ENCODE measurements around the gene MPDU1.

DNA sequence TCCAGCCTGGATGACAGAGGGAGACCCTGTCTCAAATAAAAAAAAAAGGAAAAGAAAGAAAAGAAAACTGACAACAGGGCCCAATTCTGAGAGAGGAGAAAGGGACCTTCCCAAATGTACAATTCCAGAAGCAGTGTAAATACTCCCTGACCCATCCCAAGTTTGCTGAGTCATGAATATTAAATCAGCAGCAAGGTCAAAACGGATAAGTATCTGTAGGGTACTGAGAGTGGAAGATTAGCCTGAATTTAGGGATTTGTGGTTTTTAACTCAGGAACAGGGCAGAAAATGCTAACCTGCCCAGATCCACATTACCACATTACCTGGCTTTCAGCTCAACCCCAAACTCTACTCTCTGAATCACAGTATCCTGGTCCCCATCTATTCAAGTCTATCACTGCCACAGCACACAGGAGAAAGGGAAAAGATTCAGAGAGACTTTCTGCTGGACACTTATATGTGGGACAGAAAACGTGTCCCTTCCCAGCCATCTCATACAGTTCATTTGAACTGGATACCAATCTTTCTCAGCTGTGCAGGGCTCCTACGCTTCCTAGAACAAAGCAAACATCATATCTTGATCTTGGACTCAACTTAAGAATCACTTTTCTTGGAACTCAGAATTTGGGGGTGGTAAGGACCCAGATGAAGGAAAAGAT lies 28.1 kb downstream of the MPDU1 start:
- TF ChIP-seq JUND (CRISPR knock-in tag; IDR thresholded peaks at IDR 0.05): no peak
- TF ChIP-seq ZKSCAN1 (IDR thresholded peaks at IDR 0.05; ENCODE audit: low read length): no peak
- no peak for TF ChIP-seq MXD4 (CRISPR knock-in tag; IDR thresholded peaks at IDR 0.05)
- TF ChIP-seq PHF21A (CRISPR knock-in tag; IDR thresholded peaks at IDR 0.05): no peak
- no peak for TF ChIP-seq CHD2 (IDR thresholded peaks at IDR 0.05; ENCODE audit: low read depth, low read length)
- TF ChIP-seq ZNF710 (CRISPR knock-in tag; IDR thresholded peaks at IDR 0.05; ENCODE audit: borderline replicate concordance): no peak
- TF ChIP-seq ZNF709 (CRISPR knock-in tag; IDR thresholded peaks at IDR 0.05): no peak
- no peak for TF ChIP-seq CBX5 (CRISPR knock-in tag; IDR thresholded peaks at IDR 0.05; ENCODE audit: borderline replicate concordance)
- no peak for TF ChIP-seq YY1 (IDR thresholded peaks at IDR 0.05; ENCODE audit: insufficient read depth, insufficient replicate concordance, low read depth, low read length)
- TF ChIP-seq CEBPZ (IDR thresholded peaks at IDR 0.05; ENCODE audit: low read length): no peak
- TF ChIP-seq, protein P1, sequence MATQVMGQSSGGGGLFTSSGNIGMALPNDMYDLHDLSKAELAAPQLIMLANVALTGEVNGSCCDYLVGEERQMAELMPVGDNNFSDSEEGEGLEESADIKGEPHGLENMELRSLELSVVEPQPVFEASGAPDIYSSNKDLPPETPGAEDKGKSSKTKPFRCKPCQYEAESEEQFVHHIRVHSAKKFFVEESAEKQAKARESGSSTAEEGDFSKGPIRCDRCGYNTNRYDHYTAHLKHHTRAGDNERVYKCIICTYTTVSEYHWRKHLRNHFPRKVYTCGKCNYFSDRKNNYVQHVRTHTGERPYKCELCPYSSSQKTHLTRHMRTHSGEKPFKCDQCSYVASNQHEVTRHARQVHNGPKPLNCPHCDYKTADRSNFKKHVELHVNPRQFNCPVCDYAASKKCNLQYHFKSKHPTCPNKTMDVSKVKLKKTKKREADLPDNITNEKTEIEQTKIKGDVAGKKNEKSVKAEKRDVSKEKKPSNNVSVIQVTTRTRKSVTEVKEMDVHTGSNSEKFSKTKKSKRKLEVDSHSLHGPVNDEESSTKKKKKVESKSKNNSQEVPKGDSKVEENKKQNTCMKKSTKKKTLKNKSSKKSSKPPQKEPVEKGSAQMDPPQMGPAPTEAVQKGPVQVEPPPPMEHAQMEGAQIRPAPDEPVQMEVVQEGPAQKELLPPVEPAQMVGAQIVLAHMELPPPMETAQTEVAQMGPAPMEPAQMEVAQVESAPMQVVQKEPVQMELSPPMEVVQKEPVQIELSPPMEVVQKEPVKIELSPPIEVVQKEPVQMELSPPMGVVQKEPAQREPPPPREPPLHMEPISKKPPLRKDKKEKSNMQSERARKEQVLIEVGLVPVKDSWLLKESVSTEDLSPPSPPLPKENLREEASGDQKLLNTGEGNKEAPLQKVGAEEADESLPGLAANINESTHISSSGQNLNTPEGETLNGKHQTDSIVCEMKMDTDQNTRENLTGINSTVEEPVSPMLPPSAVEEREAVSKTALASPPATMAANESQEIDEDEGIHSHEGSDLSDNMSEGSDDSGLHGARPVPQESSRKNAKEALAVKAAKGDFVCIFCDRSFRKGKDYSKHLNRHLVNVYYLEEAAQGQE (IDR thresholded peaks at IDR 0.05; ENCODE audit: borderline replicate concordance in 1 of 2, low read depth in 1 of 2, low read length in 2 of 2): no peak
- TF ChIP-seq CTCF (CRISPR knock-in tag; IDR thresholded peaks at IDR 0.05): no peak
- no peak for TF ChIP-seq SMC3 (IDR thresholded peaks at IDR 0.05; ENCODE audit: low read length)
- TF ChIP-seq HMGXB4 (CRISPR knock-in tag; IDR thresholded peaks at IDR 0.05; ENCODE audit: borderline replicate concordance in 1 of 2, low read depth in 1 of 2): no peak

Measured in HepG2 (cell line).